IMR-90 (cell line): ENCODE results near the gene RNF144B. TPM values are rescaled to one million over a fixed set of nuclear protein-coding genes. Genes with fewer than 3 reads are reported as not detected.

Source experiments
- ATAC-seq: fragments of 200-7000 bp; cut with Tn5 transposase; 2 replicates; pipeline ENCODE4 v1.9.1; 2020; ENCODE audit warnings: low read depth, mild to moderate bottlenecking, moderate library complexity
- BruUV-seq: library from RNA; stranded (reverse); fragments of 400-500 nt; replicated peaks from 2 replicates; lab custom pipeline; 2021; lab: Mats Ljungman, UMichigan
- CTCF ChIA-PET: fragments of 300-600 bp; formaldehyde crosslinking; extraction: SDS; loops from one replicate; lab custom pipeline; 2021; ENCODE audit warnings: antibody characterized with exemption; lab: Yijun Ruan, JAX
- POLR2A ChIA-PET: fragments of 300-600 bp; sonication (Branson Sonifier 250); formaldehyde crosslinking; loops from one replicate; lab custom pipeline; 2022; ENCODE audit warnings: antibody characterized with exemption; ENCODE audit not compliant: unreplicated experiment; lab: Charles Lee
- DNase-seq: peaks from one replicate; pipeline ENCODE4 v3.0.0; 2013
- H2AFZ ChIP-seq: replicated peaks from 2 replicates; pipeline ENCODE3; 2013; ENCODE audit warnings: low read length, mild to moderate bottlenecking; ENCODE audit not compliant: poor library complexity
- H2AK5ac ChIP-seq: 2 replicates; pipeline ENCODE4 v1.6.1; 2013; ENCODE audit warnings: low read depth, low read length, inconsistent platforms
- H2AK9ac ChIP-seq: replicated peaks from 2 replicates; pipeline ENCODE3; 2013; ENCODE audit warnings: mild to moderate bottlenecking, low read depth, low read length, moderate library complexity; ENCODE audit not compliant: poor library complexity
- H2BK120ac ChIP-seq: 2 replicates; pipeline ENCODE4 v1.6.1; 2013; ENCODE audit warnings: low read depth, low read length, inconsistent platforms
- H2BK15ac ChIP-seq: 3 replicates; pipeline ENCODE4 v1.6.1; 2013; ENCODE audit warnings: low read depth, low read length, inconsistent platforms
- H2BK20ac ChIP-seq: 2 replicates; pipeline ENCODE4 v1.6.1; 2013; ENCODE audit warnings: low read depth, mild to moderate bottlenecking, inconsistent platforms, low read length, moderate library complexity
- H2BK5ac ChIP-seq: 2 replicates; pipeline ENCODE4 v1.6.1; 2013; ENCODE audit warnings: mild to moderate bottlenecking, low read depth, low read length, inconsistent platforms; ENCODE audit not compliant: poor library complexity, severe bottlenecking
- H3K14ac ChIP-seq: replicated peaks from 2 replicates; pipeline ENCODE4 v1.6.1; 2013; ENCODE audit warnings: low read depth, low read length, inconsistent platforms
- H3K18ac ChIP-seq: 2 replicates; pipeline ENCODE4 v1.6.1; 2013; ENCODE audit warnings: low read depth, low read length, control low read depth
- H3K23ac ChIP-seq: 2 replicates; pipeline ENCODE4 v1.6.1; 2013; ENCODE audit warnings: low read depth, low read length, inconsistent platforms
- H3K27ac ChIP-seq: 2 replicates; pipeline ENCODE4 v1.5.1; 2013; ENCODE audit warnings: mild to moderate bottlenecking, control low read depth, low read length; ENCODE audit not compliant: insufficient read depth
- H3K27me3 ChIP-seq: 2 replicates; pipeline ENCODE4 v1.6.1; 2013; ENCODE audit warnings: low read length; ENCODE audit not compliant: control insufficient read depth, insufficient read depth
- H3K36me3 ChIP-seq: 2 replicates; pipeline ENCODE4 v1.6.1; 2013; ENCODE audit warnings: low read length, mixed read lengths; ENCODE audit not compliant: control insufficient read depth, insufficient read depth
- H3K4ac ChIP-seq: 2 replicates; pipeline ENCODE4 v1.6.1; 2013; ENCODE audit warnings: low read depth, low read length, inconsistent platforms
- H3K4me1 ChIP-seq: 2 replicates; pipeline ENCODE4 v1.6.1; 2013; ENCODE audit warnings: low read length, mixed read lengths; ENCODE audit not compliant: control insufficient read depth, insufficient read depth
- H3K4me2 ChIP-seq: 2 replicates; pipeline ENCODE4 v1.6.1; 2013; ENCODE audit warnings: low read depth, mild to moderate bottlenecking, control low read depth, low read length, moderate library complexity
- H3K4me3 ChIP-seq: 2 replicates; pipeline ENCODE4 v1.5.1; 2013; ENCODE audit warnings: low read depth, mild to moderate bottlenecking, control low read depth, low read length, moderate library complexity; ENCODE audit not compliant: insufficient read depth
- H3K56ac ChIP-seq: 2 replicates; pipeline ENCODE4 v1.6.1; 2013; ENCODE audit warnings: low read length, inconsistent platforms; ENCODE audit not compliant: insufficient read depth; ENCODE audit errors: extremely low read depth
- H3K79me1 ChIP-seq, 2 experiments: 2 replicates each; pipeline ENCODE4 v1.6.1; 2013; ENCODE audit warnings: low read length in 2 of 2, inconsistent platforms in 1 of 2, low read depth in 1 of 2
- H3K9ac ChIP-seq: 2 replicates; pipeline ENCODE4 v1.6.1; 2013; ENCODE audit warnings: low read depth, low read length, control low read depth
- H3K9me1 ChIP-seq: 2 replicates; pipeline ENCODE4 v1.6.1; 2013; ENCODE audit warnings: low read length, inconsistent platforms; ENCODE audit not compliant: insufficient read depth
- H3K9me3 ChIP-seq: 2 replicates; pipeline ENCODE4 v1.6.1; 2013; ENCODE audit warnings: low read length; ENCODE audit not compliant: control insufficient read depth, insufficient read depth
- H4K20me1 ChIP-seq: 2 replicates; pipeline ENCODE4 v1.6.1; 2013; ENCODE audit warnings: low read length, inconsistent platforms; ENCODE audit not compliant: insufficient read depth
- H4K5ac ChIP-seq: 2 replicates; pipeline ENCODE4 v1.6.1; 2013; ENCODE audit warnings: mild to moderate bottlenecking, low read depth, low read length, control low read depth
- H4K8ac ChIP-seq, 2 experiments: 2 replicates each; pipeline ENCODE4 v1.6.1; 2013; ENCODE audit warnings: low read depth in 2 of 2, low read length in 2 of 2, control low read depth in 1 of 2, inconsistent platforms in 1 of 2
- H4K91ac ChIP-seq: 2 replicates; pipeline ENCODE4 v1.6.1; 2013; ENCODE audit warnings: low read depth, low read length, inconsistent platforms; ENCODE audit not compliant: insufficient read depth
- BHLHE40 ChIP-seq: fragments of 150-350 bp; IDR thresholded peaks from 2 replicates; pipeline ENCODE4 v1.6.1; 2016; ENCODE audit warnings: mild to moderate bottlenecking, low read depth, low read length
- CHD1 ChIP-seq: IDR thresholded peaks from 2 replicates; pipeline ENCODE4 v1.6.1; 2012; ENCODE audit warnings: low read depth, low read length, improper control_type of control experiment
- FOS ChIP-seq: fragments of 150-350 bp; IDR thresholded peaks from 2 replicates; pipeline ENCODE4 v1.6.1; 2016; ENCODE audit warnings: low read depth, low read length
- MXI1 ChIP-seq: IDR thresholded peaks from 2 replicates; pipeline ENCODE4 v1.6.1; 2012; ENCODE audit warnings: low read depth, mild to moderate bottlenecking, low read length, moderate library complexity, borderline replicate concordance
- POLR2A ChIP-seq: IDR thresholded peaks from 2 replicates; pipeline ENCODE4 v1.6.1; 2012; ENCODE audit warnings: mild to moderate bottlenecking, low read depth, low read length
- RAD21 ChIP-seq: IDR thresholded peaks from 2 replicates; pipeline ENCODE4 v1.6.1; 2012; ENCODE audit warnings: low read length, improper control_type of control experiment
- RCOR1 ChIP-seq: IDR thresholded peaks from 2 replicates; pipeline ENCODE4 v1.6.1; 2012; ENCODE audit warnings: mild to moderate bottlenecking, low read length, improper control_type of control experiment; ENCODE audit not compliant: insufficient replicate concordance
- RFX5 ChIP-seq: IDR thresholded peaks from 2 replicates; pipeline ENCODE4 v1.8.0; 2012; ENCODE audit warnings: low read depth, mild to moderate bottlenecking, low read length, moderate library complexity
- SMC3 ChIP-seq: fragments of 150-350 bp; IDR thresholded peaks from 2 replicates; pipeline ENCODE4 v1.6.1; 2016; ENCODE audit warnings: low read depth, mild to moderate bottlenecking, antibody characterized with exemption, low read length, moderate library complexity
- USF2 ChIP-seq: fragments of 150-350 bp; IDR thresholded peaks from 2 replicates; pipeline ENCODE4 v1.6.1; 2017; ENCODE audit warnings: mild to moderate bottlenecking, antibody characterized with exemption, low read length, low read depth
- WGBS, 2 experiments: methylation state at CpG; one replicate each; pipeline versions ENCODE4 v1.1.5 to v1.1.7; 2013; ENCODE audit warnings: missing lambda C conversion rate in 2 of 2; ENCODE audit not compliant: insufficient read length in 1 of 2; ENCODE audit errors: extremely low coverage in 2 of 2; 5-methylcytosine and 5-hydroxymethylcytosine counted together
- dilution Hi-C: fragments of 300-500 bp; cut with HindIII; formaldehyde crosslinking; loops from one replicate; pipeline ENCODE4 v1.14.3; 2018; ENCODE audit warnings: low sequenced_read_pairs; ENCODE audit not compliant: unreplicated experiment
- in situ Hi-C: fragments of 300-500 bp; cut with MboI; formaldehyde crosslinking; loops from 3 replicates; pipeline ENCODE4 v1.14.3; 2019; ENCODE audit warnings: low sequenced_read_pairs, inconsistent platforms, mixed read lengths
- intact Hi-C: fragments of 100-400 bp; cut with micrococcal nuclease; formaldehyde crosslinking; loops from 2 replicates; pipeline ENCODE4 v1.10.0; 2022
- polyA plus RNA-seq, 3 experiments: library from polyadenylated mRNA; depleted of rRNA; stranded (reverse); fragments of >200 nt; gene quantifications; 2 replicates each; pipeline ENCODE4 v1.2.3, GENCODE V29; 2012; ENCODE audit warnings: low replicate concordance in 1 of 3
- total RNA-seq: library from RNA; depleted of rRNA; stranded (reverse); fragments of >200 nt; gene quantifications from 2 replicates; pipeline ENCODE4 v1.2.3, GENCODE V29; 2012
- TF ChIP-seq, protein P1 (sequence below): fragments of 150-350 bp; IDR thresholded peaks from 2 replicates; pipeline ENCODE4 v1.6.1; 2016; ENCODE audit warnings: low read depth, mild to moderate bottlenecking, low read length, moderate library complexity, borderline replicate concordance
- TF ChIP-seq, protein P2 (sequence below): conservative IDR thresholded peaks from 2 replicates; pipeline ENCODE4 v1.5.1; 2012; ENCODE audit warnings: mild to moderate bottlenecking, low read depth, low read length, improper control_type of control experiment

RNF144B gene
- total and polyA plus RNA-seq, 2 of the 4 experiments (the other 2 are of a cell fraction) = 0.44 to 2.7 TPM

- no peaks in the 10 kb centered on the region; a peak in 1 of 4 replicates for H3K79me1 ChIP-seq
- H3K14ac ChIP-seq = no peak overlapping the region
- no peaks in the 10 kb centered on the region for H3K36me3 ChIP-seq
- intact Hi-C loops (no loop called here), in situ Hi-C loops (no loop called here), dilution Hi-C loops (no loop called here)
- H3K4ac ChIP-seq = no peak overlapping the region
- no peak overlapping the region for H2AFZ ChIP-seq
- TF ChIP-seq RAD21 = no peak
- no peak for TF ChIP-seq SMC3
- TF ChIP-seq, protein P1, sequence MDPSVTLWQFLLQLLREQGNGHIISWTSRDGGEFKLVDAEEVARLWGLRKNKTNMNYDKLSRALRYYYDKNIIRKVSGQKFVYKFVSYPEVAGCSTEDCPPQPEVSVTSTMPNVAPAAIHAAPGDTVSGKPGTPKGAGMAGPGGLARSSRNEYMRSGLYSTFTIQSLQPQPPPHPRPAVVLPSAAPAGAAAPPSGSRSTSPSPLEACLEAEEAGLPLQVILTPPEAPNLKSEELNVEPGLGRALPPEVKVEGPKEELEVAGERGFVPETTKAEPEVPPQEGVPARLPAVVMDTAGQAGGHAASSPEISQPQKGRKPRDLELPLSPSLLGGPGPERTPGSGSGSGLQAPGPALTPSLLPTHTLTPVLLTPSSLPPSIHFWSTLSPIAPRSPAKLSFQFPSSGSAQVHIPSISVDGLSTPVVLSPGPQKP = no peak
- TF ChIP-seq BHLHE40 = no peak
- no peak for TF ChIP-seq POLR2A
- no peak for TF ChIP-seq CHD1
- TF ChIP-seq MXI1 = no peak
- TF ChIP-seq, protein P2, sequence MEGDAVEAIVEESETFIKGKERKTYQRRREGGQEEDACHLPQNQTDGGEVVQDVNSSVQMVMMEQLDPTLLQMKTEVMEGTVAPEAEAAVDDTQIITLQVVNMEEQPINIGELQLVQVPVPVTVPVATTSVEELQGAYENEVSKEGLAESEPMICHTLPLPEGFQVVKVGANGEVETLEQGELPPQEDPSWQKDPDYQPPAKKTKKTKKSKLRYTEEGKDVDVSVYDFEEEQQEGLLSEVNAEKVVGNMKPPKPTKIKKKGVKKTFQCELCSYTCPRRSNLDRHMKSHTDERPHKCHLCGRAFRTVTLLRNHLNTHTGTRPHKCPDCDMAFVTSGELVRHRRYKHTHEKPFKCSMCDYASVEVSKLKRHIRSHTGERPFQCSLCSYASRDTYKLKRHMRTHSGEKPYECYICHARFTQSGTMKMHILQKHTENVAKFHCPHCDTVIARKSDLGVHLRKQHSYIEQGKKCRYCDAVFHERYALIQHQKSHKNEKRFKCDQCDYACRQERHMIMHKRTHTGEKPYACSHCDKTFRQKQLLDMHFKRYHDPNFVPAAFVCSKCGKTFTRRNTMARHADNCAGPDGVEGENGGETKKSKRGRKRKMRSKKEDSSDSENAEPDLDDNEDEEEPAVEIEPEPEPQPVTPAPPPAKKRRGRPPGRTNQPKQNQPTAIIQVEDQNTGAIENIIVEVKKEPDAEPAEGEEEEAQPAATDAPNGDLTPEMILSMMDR = no peak
- no peak for TF ChIP-seq RFX5
- TF ChIP-seq USF2 = no peak
- no peak for TF ChIP-seq RCOR1
- TF ChIP-seq FOS = no peak
- no peak overlapping the region for H4K8ac ChIP-seq
- ChIA-PET POLR2A (no interaction called here), CTCF (interaction anchor here (1.5 kb wide), 1 partner anchor 19 kb away, joined by 3 read pairs; no protein-coding TSS in a partner anchor)
- H3K27ac ChIP-seq = no peak overlapping the region
- H2BK15ac ChIP-seq = no peak overlapping the region
- H3K9ac ChIP-seq = no peak overlapping the region
- ATAC-seq (no peak), DNase-seq (no peak)
- H3K9me3 ChIP-seq = no peaks in the 10 kb centered on the region
- no peak overlapping the region for H3K56ac ChIP-seq
- H3K18ac ChIP-seq = no peak overlapping the region; the same call in 1 of the 2 replicates
- no peak overlapping the region for H4K5ac ChIP-seq
- peaks cover 3% of the 10 kb centered on the region for H3K27me3 ChIP-seq
- no peaks in the 10 kb centered on the region for H4K20me1 ChIP-seq
- BruUV-seq = no TSS peak
- WGBS, 2 experiments = no CpG with 5 or more reads among the region's 2 CpGs
- H3K4me3 ChIP-seq = no peak overlapping the region
- no peak overlapping the region for H3K23ac ChIP-seq
- H4K91ac ChIP-seq = no peak overlapping the region
- no peak overlapping the region for H2BK5ac ChIP-seq
- H2BK20ac ChIP-seq = no peak overlapping the region
- H3K4me2 ChIP-seq = no peak overlapping the region
- H3K4me1 ChIP-seq = 0 out of 2 replicates have a peak, but pooled peaks cover 1% of the 10 kb centered on the region
- no peak overlapping the region for H2AK5ac ChIP-seq
- H2BK120ac ChIP-seq = no peak overlapping the region
- no peaks in the 10 kb centered on the region for H3K9me1 ChIP-seq
- no peak overlapping the region for H2AK9ac ChIP-seq
Measured at GRCh38 chr6:18416341-18416679, 29.2 kb downstream of the RNF144B start.
